GM23338 (cell line): Measurements from ENCODE around the gene NR5A2. TPM values are rescaled to one million over a fixed set of nuclear protein-coding genes. Genes with fewer than 3 reads are reported as not detected.

Source experiments
- ATAC-seq: fragments of 200-7000 bp; cut with Tn5 transposase; 3 replicates; pipeline ENCODE4 v1.9.1; 2020
- DNase-seq: peaks from one replicate; pipeline ENCODE4 v3.0.0-alpha.2; 2015; ENCODE audit warnings: low spot score
- H2AFZ ChIP-seq: fragments of 200-600 bp; sonication (generic); 2 replicates; pipeline ENCODE4 v1.8.0; 2016; ENCODE audit warnings: antibody characterized with exemption, mild to moderate bottlenecking, moderate library complexity
- H3F3A ChIP-seq: fragments of 200-600 bp; sonication (generic); replicated peaks from 2 replicates; pipeline ENCODE4 v1.8.0; 2017; ENCODE audit warnings: antibody characterized with exemption, mixed run types, low read depth
- H3K27ac ChIP-seq: fragments of 200-600 bp; sonication (generic); 2 replicates; pipeline ENCODE4 v1.6.1; 2016; ENCODE audit warnings: low read depth
- H3K27me3 ChIP-seq: fragments of 200-600 bp; sonication (generic); 2 replicates; pipeline ENCODE4 v1.8.0; 2016; ENCODE audit warnings: mild to moderate bottlenecking, mixed run types, moderate library complexity; ENCODE audit not compliant: insufficient read depth
- H3K36me3 ChIP-seq: fragments of 200-600 bp; sonication (generic); 2 replicates; pipeline ENCODE4 v1.8.0; 2016; ENCODE audit warnings: mild to moderate bottlenecking; ENCODE audit not compliant: insufficient read depth
- H3K4me1 ChIP-seq: fragments of 200-600 bp; sonication (generic); 2 replicates; pipeline ENCODE4 v1.8.0; 2016; ENCODE audit warnings: mild to moderate bottlenecking, moderate library complexity; ENCODE audit not compliant: insufficient read depth
- H3K4me2 ChIP-seq: fragments of 200-600 bp; sonication (generic); 2 replicates; pipeline ENCODE4 v1.7.1; 2017; ENCODE audit warnings: mixed run types
- H3K4me3 ChIP-seq: fragments of 200-600 bp; sonication (generic); 2 replicates; pipeline ENCODE4 v1.6.1; 2016; ENCODE audit warnings: mixed run types
- H3K79me2 ChIP-seq: fragments of 200-600 bp; sonication (generic); replicated peaks from 2 replicates; pipeline ENCODE4 v1.8.0; 2017; ENCODE audit warnings: mild to moderate bottlenecking; ENCODE audit not compliant: insufficient read depth
- H3K9me2 ChIP-seq: fragments of 200-600 bp; sonication (generic); 2 replicates; pipeline ENCODE4 v1.8.0; 2017; ENCODE audit not compliant: insufficient read depth
- H4K20me1 ChIP-seq: fragments of 200-600 bp; sonication (generic); replicated peaks from 2 replicates; pipeline ENCODE4 v1.8.0; 2017; ENCODE audit warnings: mild to moderate bottlenecking; ENCODE audit not compliant: insufficient read depth
- H3K27ac Mint-ChIP-seq: 2 replicates; pipeline ENCODE4 v1.8.0; 2020; ENCODE audit warnings: inconsistent platforms, mild to moderate bottlenecking, moderate library complexity, mixed read lengths
- H3K27me3 Mint-ChIP-seq: 3 replicates; pipeline ENCODE4 v1.8.0; 2022; ENCODE audit warnings: low read depth, mild to moderate bottlenecking, moderate library complexity, mixed read lengths, inconsistent platforms; ENCODE audit not compliant: insufficient read depth, poor library complexity
- H3K36me3 Mint-ChIP-seq: 3 replicates; pipeline ENCODE4 v1.8.0; 2021; ENCODE audit warnings: low read depth, mild to moderate bottlenecking, inconsistent platforms, moderate library complexity, mixed read lengths
- H3K4me1 Mint-ChIP-seq: 3 replicates; pipeline ENCODE4 v1.8.0; 2020; ENCODE audit warnings: mild to moderate bottlenecking, inconsistent platforms, mixed read lengths
- H3K4me3 Mint-ChIP-seq: 3 replicates; pipeline ENCODE4 v1.8.0; 2021; ENCODE audit warnings: moderate library complexity, mild to moderate bottlenecking, inconsistent platforms, mixed read lengths
- H3K9me3 Mint-ChIP-seq: 3 replicates; pipeline ENCODE4 v1.8.0; 2020; ENCODE audit warnings: moderate library complexity, mild to moderate bottlenecking, inconsistent platforms, mixed read lengths
- CREB1 ChIP-seq: fragments of 250-450 bp; sonication (Bioruptor Pico); IDR thresholded peaks from 2 replicates; pipeline ENCODE4 v1.5.0; 2020; ENCODE audit warnings: low read depth, mild to moderate bottlenecking, moderate library complexity
- CTCF ChIP-seq, 2 experiments: fragments of 200-600 bp in 1 of 2; sonication (generic) in 1 of 2; conservative IDR thresholded peaks; 2 replicates each; pipeline versions ENCODE4 v1.5.1 to v1.6.1; 2016 to 2017; ENCODE audit warnings: antibody characterized with exemption in 2 of 2, low read depth in 2 of 2, mild to moderate bottlenecking in 2 of 2, moderate library complexity in 1 of 2
- ETS1 ChIP-seq: IDR thresholded peaks from 2 replicates; pipeline ENCODE4 v1.6.1; 2016; ENCODE audit warnings: antibody characterized with exemption
- EZH2 ChIP-seq: fragments of 200-600 bp; sonication (generic); IDR thresholded peaks from one replicate; pipeline ENCODE4 v1.8.0; 2017; ENCODE audit warnings: antibody characterized with exemption, mild to moderate bottlenecking, low read depth; ENCODE audit not compliant: unreplicated experiment
- EZH2phosphoT487 ChIP-seq: fragments of 200-600 bp; sonication (generic); IDR thresholded peaks from one replicate; pipeline ENCODE4 v1.8.1; 2018; ENCODE audit warnings: antibody characterized with exemption; ENCODE audit not compliant: unreplicated experiment
- JUNB ChIP-seq: IDR thresholded peaks from one replicate; pipeline ENCODE4 v1.6.1; 2016; ENCODE audit warnings: antibody characterized with exemption; ENCODE audit not compliant: unreplicated experiment
- NANOG ChIP-seq: IDR thresholded peaks from 2 replicates; pipeline ENCODE4 v1.6.1; 2016; ENCODE audit warnings: antibody characterized with exemption, borderline replicate concordance
- POLR2AphosphoS5 ChIP-seq: IDR thresholded peaks from 2 replicates; pipeline ENCODE4 v1.6.1; 2016; ENCODE audit warnings: antibody characterized with exemption, low read depth
- REST ChIP-seq: IDR thresholded peaks from one replicate; pipeline ENCODE4 v1.6.1; 2018; ENCODE audit warnings: antibody characterized with exemption; ENCODE audit not compliant: unreplicated experiment
- STAT1 ChIP-seq: IDR thresholded peaks from one replicate; pipeline ENCODE4 v1.6.1; 2016; ENCODE audit warnings: antibody characterized with exemption; ENCODE audit not compliant: unreplicated experiment
- ZNF114 ChIP-seq: fragments of 250-450 bp; sonication (Bioruptor Pico); IDR thresholded peaks from 2 replicates; pipeline ENCODE4 v1.5.0; 2020; ENCODE audit warnings: mild to moderate bottlenecking, moderate library complexity
- ZNF331 ChIP-seq: fragments of 250-450 bp; sonication (Bioruptor Pico); IDR thresholded peaks from 2 replicates; pipeline ENCODE4 v1.5.0; 2020; ENCODE audit warnings: low read depth, mild to moderate bottlenecking, moderate library complexity
- ZNF462 ChIP-seq: fragments of 250-450 bp; sonication (Bioruptor Pico); IDR thresholded peaks from 2 replicates; pipeline ENCODE4 v1.5.0; 2020; ENCODE audit warnings: mild to moderate bottlenecking, moderate library complexity
- polyA plus RNA-seq: library from polyadenylated mRNA; unstranded; fragments of >200 nt; fragmentation: Nextera tagmentation; extraction: Ambion mirVana; gene quantifications from 2 replicates; pipeline ENCODE4 v1.2.1, GENCODE V29; 2016
- total RNA-seq: library from RNA; depleted of rRNA; stranded (reverse); fragments of >200 nt; shearing (Covaris generic); gene quantifications from 2 replicates; pipeline ENCODE4 v1.2.3, GENCODE V29; 2014

Gene NR5A2
- total and polyA plus RNA-seq, 2 experiments from 2014 or later: 4.4 to 13.1 TPM

- H4K20me1 ChIP-seq: no peaks in the 10 kb centered on the region
- Mint-ChIP-seq H3K36me3 (0 out of 3 replicates have a peak, but pooled peaks cover 2% of the 10 kb centered on the region), H3K4me1 (no peaks in the 10 kb centered on the region), H3K4me3 (no peak overlapping the region), H3K27ac (no peak overlapping the region), H3K27me3 (peaks cover 9% of the 10 kb centered on the region), H3K9me3 (peaks cover 7% of the 10 kb centered on the region)
- H3F3A ChIP-seq: no peaks in the 10 kb centered on the region
- peak overlapping the region; percentile 47; the same call in 1 of the 2 replicates for H2AFZ ChIP-seq
- H3K4me2 ChIP-seq: no peak overlapping the region
- ATAC-seq (no peak), DNase-seq (no peak)
- H3K27me3 ChIP-seq: no peaks in the 10 kb centered on the region
- no peak overlapping the region for H3K4me3 ChIP-seq
- H3K36me3 ChIP-seq: no peaks in the 10 kb centered on the region
- TF ChIP-seq CREB1 (CRISPR knock-in tag) (no peak), JUNB (no peak), ZNF462 (CRISPR knock-in tag) (no peak), POLR2AphosphoS5 (no peak), REST (no peak), CTCF (conservative IDR thresholded peaks at IDR 0.05; ENCODE audit: low read depth in 2 of 2) (no peak), NANOG (no peak), ZNF331 (CRISPR knock-in tag) (no peak), ETS1 (no peak), STAT1 (no peak), EZH2phosphoT487 (no peak), ZNF114 (CRISPR knock-in tag) (no peak), EZH2 (no peak)
- no peaks in the 10 kb centered on the region for H3K9me2 ChIP-seq
- H3K4me1 ChIP-seq: no peaks in the 10 kb centered on the region
- H3K79me2 ChIP-seq: no peaks in the 10 kb centered on the region
- no peak overlapping the region for H3K27ac ChIP-seq
Measured at GRCh38 chr1:200217703-200218102, 190.2 kb downstream of the NR5A2 start.
